Hematopoietic multipotent progenitor cell treated with erythropoietin and hydrocortisone succinate and interleukin-3 and kit ligand, for 15 days (in vitro differentiated cells): Measurements from ENCODE around the gene WFS1.

Experiments used
- DNase-seq: peaks from one replicate; pipeline ENCODE4 v3.0.0-alpha.2; 2015; ENCODE audit warnings: low spot score

WFS1 gene

GRCh38 chr4:6280365-6280996 lies 10.8 kb downstream of the WFS1 start:
- no peak for DNase-seq

- no peak for DNase-seq
Measured at GRCh38 chr4:6281436-6282313, 12.0 kb downstream of the WFS1 start.

- DNase-seq: no peak
Measured at GRCh38 chr4:6282314-6282771, 12.7 kb downstream of the WFS1 start.

GRCh38 chr4:6283282-6283681 lies 13.6 kb downstream of the WFS1 start:
- no peak for DNase-seq

GRCh38 chr4:6287017-6287788 lies 17.6 kb downstream of the WFS1 start:
- no peak for DNase-seq

- no peak for DNase-seq
Measured at GRCh38 chr4:6288342-6288741, 18.7 kb downstream of the WFS1 start.

- no peak for DNase-seq
Measured at GRCh38 chr4:6288871-6289270, 19.2 kb downstream of the WFS1 start.

- no peak for DNase-seq
Measured at GRCh38 chr4:6290256-6290655, 20.6 kb downstream of the WFS1 start.

GRCh38 chr4:6290769-6291547 lies 21.3 kb downstream of the WFS1 start:
- DNase-seq: no peak

- no peak for DNase-seq
Measured at GRCh38 chr4:6291784-6292297, 22.2 kb downstream of the WFS1 start.

- DNase-seq: no peak
Measured at GRCh38 chr4:6292376-6293096, 22.9 kb downstream of the WFS1 start.

GRCh38 chr4:6293097-6293445 lies 23.4 kb downstream of the WFS1 start:
- no peak for DNase-seq

GRCh38 chr4:6293661-6294060 lies 24.0 kb downstream of the WFS1 start:
- no peak for DNase-seq

- DNase-seq: no peak
Measured at GRCh38 chr4:6294705-6295421, 25.2 kb downstream of the WFS1 start.

GRCh38 chr4:6295495-6295894 lies 25.8 kb downstream of the WFS1 start:
- no peak for DNase-seq

GRCh38 chr4:6296026-6296425 lies 26.4 kb downstream of the WFS1 start:
- DNase-seq: no peak

- no peak for DNase-seq
Measured at GRCh38 chr4:6297266-6297815, 27.7 kb downstream of the WFS1 start.

- no peak for DNase-seq
Measured at GRCh38 chr4:6298035-6298434, 28.4 kb downstream of the WFS1 start.

GRCh38 chr4:6298852-6299251 lies 29.2 kb downstream of the WFS1 start:
- DNase-seq: no peak

- DNase-seq: no peak
Measured at GRCh38 chr4:6299875-6300274, 30.2 kb downstream of the WFS1 start.
